Ammon's horn (tissue), 1 donor: ENCODE data around the gene CNN1.

Experiments used
- DNase-seq: peaks from one replicate; pipeline ENCODE4 v3.0.0-alpha.2; 2016; ENCODE audit warnings: low spot score

CNN1 gene

GRCh38 chr19:11538232-11539036 is at the start of gene CNN1:
CNN1 (plus strand) TSS chr19:11538851; CDS start chr19:11538928, 77 bp downstream.
- DNase-seq: no peak

- DNase-seq: no peak
Observed at GRCh38 chr19:11489378-11489777, 49.3 kb upstream of the CNN1 start.

GRCh38 chr19:11494634-11495285 is 43.9 kb upstream of the CNN1 start:
- DNase-seq: no peak

- DNase-seq: no peak
Observed at GRCh38 chr19:11495481-11495880, 43.2 kb upstream of the CNN1 start.

- DNase-seq: no peak
Observed at GRCh38 chr19:11495885-11496284, 42.8 kb upstream of the CNN1 start.

GRCh38 chr19:11496391-11497163 is 42.1 kb upstream of the CNN1 start:
- peak; percentile 38 for DNase-seq

- DNase-seq: no peak
Observed at GRCh38 chr19:11499220-11499726, 39.4 kb upstream of the CNN1 start.

GRCh38 chr19:11499890-11500420 is 38.7 kb upstream of the CNN1 start:
- DNase-seq: no peak

GRCh38 chr19:11504502-11505031 is 34.1 kb upstream of the CNN1 start:
- DNase-seq: no peak

GRCh38 chr19:11505032-11505503 is 33.6 kb upstream of the CNN1 start:
- DNase-seq: peak; percentile 98

- peak; percentile 89 for DNase-seq
Observed at GRCh38 chr19:11505504-11506100, 33.0 kb upstream of the CNN1 start, which contains the start of gene ZNF653. ZNF653 (minus strand) TSS chr19:11505839; CDS start chr19:11505786, 53 bp downstream.

- no peak for DNase-seq
Observed at GRCh38 chr19:11506101-11506555, 32.5 kb upstream of the CNN1 start.

- DNase-seq: no peak
Observed at GRCh38 chr19:11506967-11507366, 31.7 kb upstream of the CNN1 start.

GRCh38 chr19:11507370-11508078 is 31.1 kb upstream of the CNN1 start:
- no peak for DNase-seq

- no peak for DNase-seq
Observed at GRCh38 chr19:11510444-11510843, 28.2 kb upstream of the CNN1 start.

GRCh38 chr19:11513946-11514345 is 24.7 kb upstream of the CNN1 start:
- DNase-seq: no peak

GRCh38 chr19:11519138-11519537 is 19.5 kb upstream of the CNN1 start:
- no peak for DNase-seq

GRCh38 chr19:11528551-11529341 is 9.9 kb upstream of the CNN1 start, which contains the start of gene ECSIT:
ECSIT (minus strand) TSS chr19:11529134; CDS start chr19:11519170, 9,964 bp downstream.
- peak; percentile 99 for DNase-seq

GRCh38 chr19:11530432-11530831 is 8.2 kb upstream of the CNN1 start:
- peak; percentile 94 for DNase-seq

- no peak for DNase-seq
Observed at GRCh38 chr19:11534538-11534937, 4.1 kb upstream of the CNN1 start.
